SU-DHL-6 (cell line): Measurements from ENCODE around the gene ZIC4.

Experiments used
- EZH2phosphoT487 ChIP-seq: fragments of 200-600 bp; sonication (generic), shearing (Covaris generic); conservative IDR thresholded peaks from 2 replicates; pipeline ENCODE4 v1.6.1; 2018; ENCODE audit warnings: mild to moderate bottlenecking, antibody characterized with exemption, low read length, moderate library complexity, mixed read lengths
- TF ChIP-seq, protein P1 (sequence below): fragments of 200-600 bp; sonication (generic); IDR thresholded peaks from one replicate; pipeline ENCODE4 v1.5.1; 2017; ENCODE audit warnings: antibody characterized with exemption, mild to moderate bottlenecking, low read length, moderate library complexity; ENCODE audit not compliant: insufficient read depth, poor library complexity, severe bottlenecking

DNA sequence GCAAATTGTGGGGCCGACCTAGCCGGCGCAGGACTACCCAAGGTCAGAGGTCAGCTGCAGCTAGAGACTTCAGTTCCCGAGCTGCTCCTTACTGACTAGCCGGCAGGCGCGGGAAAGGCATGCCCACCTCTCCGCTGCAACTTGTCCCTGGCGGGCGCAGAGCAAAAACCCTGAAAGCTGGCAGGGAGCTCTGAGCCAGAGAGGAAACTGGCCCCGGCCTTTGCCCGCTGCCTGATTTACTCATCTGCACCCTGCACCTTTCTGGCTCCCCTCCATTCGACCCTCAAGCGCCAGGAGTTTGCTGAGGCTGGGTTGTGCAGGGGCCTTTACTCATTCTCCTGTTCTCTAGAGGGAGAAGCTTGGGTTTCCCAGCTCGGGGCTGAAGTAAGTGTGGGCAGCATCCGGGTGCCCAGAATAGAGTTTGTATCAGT is 1.5 kb downstream of the ZIC4 start:
- TF ChIP-seq, protein P1, sequence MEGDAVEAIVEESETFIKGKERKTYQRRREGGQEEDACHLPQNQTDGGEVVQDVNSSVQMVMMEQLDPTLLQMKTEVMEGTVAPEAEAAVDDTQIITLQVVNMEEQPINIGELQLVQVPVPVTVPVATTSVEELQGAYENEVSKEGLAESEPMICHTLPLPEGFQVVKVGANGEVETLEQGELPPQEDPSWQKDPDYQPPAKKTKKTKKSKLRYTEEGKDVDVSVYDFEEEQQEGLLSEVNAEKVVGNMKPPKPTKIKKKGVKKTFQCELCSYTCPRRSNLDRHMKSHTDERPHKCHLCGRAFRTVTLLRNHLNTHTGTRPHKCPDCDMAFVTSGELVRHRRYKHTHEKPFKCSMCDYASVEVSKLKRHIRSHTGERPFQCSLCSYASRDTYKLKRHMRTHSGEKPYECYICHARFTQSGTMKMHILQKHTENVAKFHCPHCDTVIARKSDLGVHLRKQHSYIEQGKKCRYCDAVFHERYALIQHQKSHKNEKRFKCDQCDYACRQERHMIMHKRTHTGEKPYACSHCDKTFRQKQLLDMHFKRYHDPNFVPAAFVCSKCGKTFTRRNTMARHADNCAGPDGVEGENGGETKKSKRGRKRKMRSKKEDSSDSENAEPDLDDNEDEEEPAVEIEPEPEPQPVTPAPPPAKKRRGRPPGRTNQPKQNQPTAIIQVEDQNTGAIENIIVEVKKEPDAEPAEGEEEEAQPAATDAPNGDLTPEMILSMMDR = no peak
- TF ChIP-seq EZH2phosphoT487 = no peak
